Neural progenitor cell (in vitro differentiated cells): ENCODE data around the gene ABCC5.

Experiments
- CTCF ChIP-seq: fragments of 200-600 bp; sonication (generic); IDR thresholded peaks from 2 replicates; pipeline ENCODE4 v1.5.1; 2017; ENCODE audit warnings: antibody characterized with exemption, mild to moderate bottlenecking
- EZH2phosphoT487 ChIP-seq: fragments of 200-600 bp; sonication (generic); IDR thresholded peaks from 2 replicates; pipeline ENCODE4 v1.6.1; 2017; ENCODE audit warnings: antibody characterized with exemption

- TF ChIP-seq CTCF (no peak), EZH2phosphoT487 (no peak)
Observed at GRCh38 chr3:183871541-183871940, 146.1 kb downstream of the ABCC5 start.
